IPS-18a (cell line): ENCODE data around the gene UBE2E2.

ENCODE experiments used
- H3K27ac ChIP-seq: one replicate; pipeline ENCODE4 v1.5.1; 2013; ENCODE audit warnings: low read length
- H3K27me3 ChIP-seq: one replicate; pipeline ENCODE4 v1.6.1; 2013; ENCODE audit warnings: mild to moderate bottlenecking, low read length; ENCODE audit not compliant: control insufficient read depth, insufficient read depth
- H3K36me3 ChIP-seq: one replicate; pipeline ENCODE4 v1.6.1; 2013; ENCODE audit warnings: low read depth, low read length; ENCODE audit not compliant: control insufficient read depth
- H3K4me1 ChIP-seq: one replicate; pipeline ENCODE4 v1.6.1; 2013; ENCODE audit warnings: low read depth, low read length; ENCODE audit not compliant: control insufficient read depth
- H3K4me3 ChIP-seq: one replicate; pipeline ENCODE4 v1.5.1; 2013; ENCODE audit warnings: low read length
- H3K9ac ChIP-seq: one replicate; pipeline ENCODE4 v1.6.1; 2013; ENCODE audit warnings: mild to moderate bottlenecking, low read length, moderate library complexity
- H3K9me3 ChIP-seq: one replicate; pipeline ENCODE4 v1.6.1; 2013; ENCODE audit warnings: low read depth, low read length; ENCODE audit not compliant: control insufficient read depth

The UBE2E2 gene

DNA sequence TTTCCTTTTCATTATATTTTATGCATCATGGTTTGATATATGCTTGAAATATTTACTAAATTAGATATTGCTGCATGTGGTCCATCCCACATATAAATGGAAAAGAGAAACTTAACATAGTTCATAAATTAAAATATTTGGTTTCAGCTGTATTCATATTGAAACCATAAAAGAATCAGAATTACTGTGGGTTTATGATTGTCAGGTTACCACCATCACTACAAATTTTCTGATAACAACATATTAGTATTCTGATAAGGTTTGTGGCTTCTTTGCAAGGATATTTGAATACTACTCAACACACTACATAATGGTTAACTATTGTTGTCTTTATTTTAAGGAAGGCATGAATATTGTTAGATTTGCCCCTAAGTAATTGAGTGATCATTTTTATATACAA is 235.5 kb downstream of the UBE2E2 start:
- Histone ChIP-seq H3K9ac (no peak overlapping the region), H3K4me1 (peaks cover 25% of the 10 kb centered on the region)

DNA sequence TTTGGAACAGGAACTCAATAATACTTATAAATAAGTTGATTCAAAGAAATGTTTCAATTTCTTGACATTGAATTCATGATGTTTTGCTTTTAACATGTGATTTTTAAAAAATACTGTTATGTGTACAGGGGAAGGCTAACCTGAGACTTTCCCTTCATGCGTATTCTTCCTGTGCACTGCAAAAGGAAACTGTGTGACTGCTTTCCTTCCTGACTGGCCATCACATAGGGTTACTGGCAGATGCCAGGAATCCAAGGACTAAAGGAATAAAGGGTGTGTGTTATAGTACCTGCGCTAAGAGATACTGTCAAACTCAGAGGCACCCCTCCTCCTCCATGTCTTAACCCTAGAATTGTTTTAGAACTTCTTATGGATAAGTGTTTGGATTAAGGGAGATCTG is 236.0 kb downstream of the UBE2E2 start:
- Histone ChIP-seq H3K4me1 (peaks cover 25% of the 10 kb centered on the region), H3K27ac (no peak overlapping the region), H3K27me3 (no peaks in the 10 kb centered on the region), H3K9ac (no peak overlapping the region), H3K4me3 (no peak overlapping the region), H3K9me3 (no peaks in the 10 kb centered on the region), H3K36me3 (no peaks in the 10 kb centered on the region)

More for the DNA sequence above, 235.5 kb downstream of the UBE2E2 start:
- H3K27me3 ChIP-seq = no peaks in the 10 kb centered on the region
- H3K36me3 ChIP-seq = no peaks in the 10 kb centered on the region
- H3K27ac ChIP-seq = no peak overlapping the region
- H3K9me3 ChIP-seq = no peaks in the 10 kb centered on the region
- H3K4me3 ChIP-seq = no peak overlapping the region

- Histone ChIP-seq H3K4me3 (no peak overlapping the region), H3K9me3 (no peaks in the 10 kb centered on the region), H3K4me1 (peaks cover 17% of the 10 kb centered on the region), H3K9ac (no peak overlapping the region), H3K27ac (no peak overlapping the region), H3K36me3 (no peaks in the 10 kb centered on the region), H3K27me3 (no peaks in the 10 kb centered on the region)
Observed at GRCh38 chr3:23440416-23441294, 237.5 kb downstream of the UBE2E2 start.

DNA sequence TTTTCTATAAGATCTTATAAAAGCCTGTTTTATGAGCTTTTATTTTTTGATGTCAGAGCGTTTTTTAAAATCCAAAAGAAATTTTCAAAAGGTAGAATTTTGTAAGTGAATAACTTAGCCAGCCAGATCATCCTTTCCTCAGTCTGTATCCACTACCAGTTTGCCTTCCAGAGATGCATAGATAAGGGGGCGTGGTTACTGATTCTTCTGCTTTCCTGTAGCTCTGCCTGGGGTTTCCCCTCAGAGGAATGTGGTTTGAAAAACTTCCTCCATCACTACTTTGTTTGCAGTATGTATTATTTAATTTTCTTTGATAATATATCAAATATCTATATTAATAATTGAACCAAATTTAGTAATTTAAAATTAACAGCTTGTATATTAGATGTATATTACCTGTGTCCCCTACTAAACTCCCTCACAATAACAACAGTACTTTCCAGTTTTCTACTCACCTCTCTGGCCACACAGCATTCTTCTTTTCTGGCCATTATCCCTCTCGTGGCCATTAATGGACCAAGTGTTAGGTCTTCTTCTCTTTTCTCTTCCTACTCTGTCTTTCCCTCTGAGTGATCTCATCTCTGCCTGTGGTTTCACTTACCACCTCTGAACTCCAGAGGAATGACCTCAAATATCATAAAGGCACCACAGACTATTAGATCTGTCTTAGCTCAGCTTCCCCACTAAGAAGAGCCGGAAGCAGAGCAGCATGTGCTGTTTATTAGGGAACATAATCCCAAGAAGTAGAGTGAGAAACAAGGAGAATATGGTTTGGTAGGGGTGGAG is 239.7 kb downstream of the UBE2E2 start:
- Histone ChIP-seq H3K4me1 (peaks cover 16% of the 10 kb centered on the region), H3K27ac (no peak overlapping the region), H3K36me3 (no peaks in the 10 kb centered on the region), H3K9ac (no peak overlapping the region), H3K4me3 (no peak overlapping the region), H3K27me3 (no peaks in the 10 kb centered on the region), H3K9me3 (no peaks in the 10 kb centered on the region)

DNA sequence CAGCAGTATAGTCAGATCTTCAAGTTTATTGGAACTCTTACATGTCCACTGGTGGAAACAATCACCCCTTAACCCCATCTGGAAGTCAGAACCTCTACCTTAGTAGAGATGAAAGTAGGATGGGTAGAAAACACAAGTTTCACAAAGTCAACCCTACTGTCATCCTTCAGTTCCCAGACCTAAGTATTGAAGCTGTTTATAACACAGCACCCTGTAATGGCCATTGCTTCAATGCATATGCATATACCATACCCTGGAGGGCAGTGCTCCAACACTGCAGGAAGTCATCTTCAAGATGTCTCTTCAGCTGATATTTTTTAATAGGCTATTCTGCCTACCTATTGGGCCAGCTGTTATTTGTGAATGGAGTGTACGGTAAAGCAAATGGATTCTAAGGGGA is 241.3 kb downstream of the UBE2E2 start:
- no peaks in the 10 kb centered on the region for H3K27me3 ChIP-seq

GRCh38 chr3:23446301-23446700 is 243.2 kb downstream of the UBE2E2 start:
- Histone ChIP-seq H3K9me3 (no peaks in the 10 kb centered on the region), H3K27ac (no peak overlapping the region), H3K27me3 (no peaks in the 10 kb centered on the region), H3K36me3 (no peaks in the 10 kb centered on the region), H3K4me3 (no peak overlapping the region), H3K4me1 (peaks cover 16% of the 10 kb centered on the region), H3K9ac (no peak overlapping the region)

More for the DNA sequence above, 241.3 kb downstream of the UBE2E2 start:
- Histone ChIP-seq H3K4me1 (peaks cover 16% of the 10 kb centered on the region), H3K4me3 (no peak overlapping the region), H3K9me3 (no peaks in the 10 kb centered on the region), H3K36me3 (no peaks in the 10 kb centered on the region), H3K9ac (no peak overlapping the region), H3K27ac (no peak overlapping the region)

DNA sequence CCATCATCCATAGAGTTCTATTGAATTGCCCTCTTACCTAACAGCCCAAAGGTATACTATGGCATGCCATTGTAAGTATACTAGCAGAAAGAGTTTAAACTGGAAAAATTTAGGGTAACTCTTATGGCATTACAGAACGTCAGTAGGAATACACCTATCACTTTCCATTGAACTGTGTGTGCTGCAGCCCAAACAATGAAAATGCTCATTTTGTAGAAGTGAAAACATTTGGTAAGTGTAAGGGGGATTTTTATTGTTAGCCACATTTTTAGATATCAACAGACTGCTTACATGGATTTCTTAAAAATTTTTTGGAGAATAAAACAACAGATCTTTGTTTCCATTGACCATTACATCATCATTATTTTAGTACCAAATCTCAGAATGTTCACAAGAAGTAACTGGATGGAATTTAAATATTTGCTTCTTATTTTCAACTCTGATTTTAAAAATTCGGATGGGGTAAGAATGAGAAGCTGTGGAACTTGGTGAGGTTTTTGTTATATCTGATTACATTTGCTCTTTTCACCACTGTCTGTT is 245.9 kb downstream of the UBE2E2 start:
- no peak overlapping the region for H3K9ac ChIP-seq
- no peak overlapping the region for H3K27ac ChIP-seq
- no peak overlapping the region for H3K4me3 ChIP-seq
- H3K27me3 ChIP-seq = no peaks in the 10 kb centered on the region
- no peaks in the 10 kb centered on the region for H3K9me3 ChIP-seq
- H3K36me3 ChIP-seq = no peaks in the 10 kb centered on the region
- H3K4me1 ChIP-seq = peaks cover 3% of the 10 kb centered on the region

- H3K9ac ChIP-seq = no peak overlapping the region
- H3K9me3 ChIP-seq = no peaks in the 10 kb centered on the region
- no peak overlapping the region for H3K27ac ChIP-seq
- no peaks in the 10 kb centered on the region for H3K27me3 ChIP-seq
- no peaks in the 10 kb centered on the region for H3K36me3 ChIP-seq
- no peak overlapping the region for H3K4me3 ChIP-seq
- peaks cover 3% of the 10 kb centered on the region for H3K4me1 ChIP-seq
Observed at GRCh38 chr3:23450051-23450450, 246.9 kb downstream of the UBE2E2 start.

DNA sequence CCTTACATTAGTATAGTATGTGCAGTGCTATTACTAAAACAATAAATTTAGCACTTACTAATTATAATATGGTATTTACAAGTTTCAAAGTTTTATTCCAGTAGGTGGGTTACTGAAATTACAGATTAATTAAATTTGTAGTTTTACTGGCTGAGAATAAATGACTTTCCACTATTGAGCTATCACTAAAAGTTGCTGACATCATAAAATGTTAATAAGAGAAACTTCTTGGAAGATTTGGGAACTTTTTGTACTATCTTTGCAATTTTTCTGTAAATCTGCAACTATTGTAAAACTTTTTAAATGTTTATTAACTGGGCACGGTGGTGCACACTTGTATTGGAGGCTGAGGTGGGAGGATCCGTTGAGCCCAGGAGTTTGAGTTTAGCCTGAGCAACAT is 247.7 kb downstream of the UBE2E2 start:
- H3K4me1 ChIP-seq = peaks cover 3% of the 10 kb centered on the region
- H3K36me3 ChIP-seq = no peaks in the 10 kb centered on the region
- H3K27ac ChIP-seq = no peak overlapping the region
- H3K27me3 ChIP-seq = no peaks in the 10 kb centered on the region
- H3K4me3 ChIP-seq = no peak overlapping the region
- no peak overlapping the region for H3K9ac ChIP-seq
- no peaks in the 10 kb centered on the region for H3K9me3 ChIP-seq

GRCh38 chr3:23452408-23452807 is 249.3 kb downstream of the UBE2E2 start:
- Histone ChIP-seq H3K36me3 (no peaks in the 10 kb centered on the region), H3K4me3 (no peak overlapping the region), H3K27me3 (no peaks in the 10 kb centered on the region), H3K27ac (no peak overlapping the region), H3K4me1 (no peaks in the 10 kb centered on the region), H3K9me3 (no peaks in the 10 kb centered on the region), H3K9ac (no peak overlapping the region)

DNA sequence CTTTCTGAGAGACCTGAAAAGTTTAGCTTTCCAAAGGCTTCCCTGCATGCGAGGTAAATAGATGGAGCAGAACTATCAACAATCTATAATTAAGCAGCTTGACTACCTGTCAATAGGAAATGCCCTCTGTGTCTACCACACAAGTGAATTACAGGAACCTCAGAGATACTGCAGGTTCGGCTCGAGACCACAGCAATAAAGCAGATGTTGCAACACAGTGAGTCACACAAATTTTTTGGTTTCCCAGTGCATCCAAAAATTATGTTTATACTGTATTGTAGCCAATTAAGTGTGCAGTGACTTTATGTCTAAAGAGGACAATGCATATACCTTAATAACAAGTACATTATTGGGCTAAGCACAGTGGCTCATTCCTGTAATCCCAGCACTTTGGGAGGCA is 252.0 kb downstream of the UBE2E2 start:
- H3K4me3 ChIP-seq = no peak overlapping the region
- peaks cover 4% of the 10 kb centered on the region for H3K4me1 ChIP-seq
- H3K9me3 ChIP-seq = no peaks in the 10 kb centered on the region
- H3K9ac ChIP-seq = no peak overlapping the region
- no peaks in the 10 kb centered on the region for H3K27me3 ChIP-seq
- H3K27ac ChIP-seq = no peak overlapping the region
- no peaks in the 10 kb centered on the region for H3K36me3 ChIP-seq
